GM18508 (cell line): ENCODE data around the gene ITGB1BP2.
"Not testable (repeated sequence)": the region's sequence is repeated elsewhere in the genome, so short reads cannot be mapped to it uniquely, and the experiment has no call there.

Source experiments
- ATAC-seq: cut with Tn5 transposase; IDR thresholded peaks from one replicate; pipeline ENCODE4 v1.9.1; 2021; ENCODE audit warnings: moderate number of reproducible peaks; ENCODE audit not compliant: insufficient read depth, unreplicated experiment

The ITGB1BP2 gene

DNA sequence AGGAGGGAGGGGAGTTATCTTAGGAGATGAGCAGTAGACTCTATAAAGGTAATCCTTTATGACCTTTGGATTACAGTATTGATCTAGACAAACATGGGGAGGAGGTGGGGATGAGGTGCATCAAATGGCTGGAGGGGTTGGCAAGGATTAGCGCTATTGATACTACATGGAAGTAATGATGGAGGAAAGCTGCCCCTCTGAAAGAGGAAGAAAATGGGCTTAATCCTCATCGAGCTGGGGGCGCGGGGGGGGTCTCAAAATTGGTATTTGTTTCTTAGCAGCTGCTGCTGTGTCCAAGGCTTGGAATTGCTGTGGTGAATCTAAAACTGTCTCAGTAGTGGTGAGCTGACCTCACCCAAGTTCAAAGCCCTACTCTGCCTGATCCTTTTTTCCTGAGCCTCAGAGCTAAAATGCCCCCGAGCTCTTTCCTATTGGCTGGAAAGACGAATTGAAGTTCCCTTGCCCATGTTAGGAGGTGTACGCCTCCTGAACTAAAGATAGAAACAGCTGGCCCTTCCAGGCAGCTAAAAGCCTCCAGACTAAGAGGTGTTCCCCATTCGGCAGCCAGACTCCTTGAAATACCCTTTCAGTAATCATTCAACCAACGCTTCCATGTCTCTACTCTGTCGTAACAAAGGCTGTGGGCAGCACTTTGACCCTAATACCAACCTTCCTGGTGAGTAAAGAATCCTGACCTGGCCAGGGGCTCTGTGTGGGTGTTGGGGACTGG, at the start of gene ITGB1BP2:
ITGB1BP2 (plus strand) TSS at position 556 of the 730 bp plus-strand sequence; CDS start at position 613, 57 bp downstream.
- ATAC-seq, result no peak

DNA sequence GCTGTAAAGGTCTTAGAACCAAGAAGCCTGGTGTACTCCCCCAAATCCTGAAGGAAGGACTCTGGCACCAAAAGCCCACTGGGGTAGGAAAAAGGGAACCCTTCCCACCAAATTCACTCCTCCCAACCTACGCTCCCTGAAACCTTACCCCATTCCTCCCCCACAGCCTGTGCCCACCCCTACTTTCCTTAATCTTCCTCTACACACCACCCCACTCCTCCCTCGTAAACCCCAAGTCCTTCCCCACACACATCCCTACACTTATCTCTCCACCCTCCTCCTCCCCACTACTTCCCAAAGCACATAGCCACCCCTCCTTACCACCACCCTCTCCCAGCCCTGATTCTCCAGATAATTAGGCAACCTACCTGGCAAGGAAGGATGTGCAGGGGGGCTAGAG, 49.3 kb upstream of the ITGB1BP2 start:
- ATAC-seq, result no peak

DNA sequence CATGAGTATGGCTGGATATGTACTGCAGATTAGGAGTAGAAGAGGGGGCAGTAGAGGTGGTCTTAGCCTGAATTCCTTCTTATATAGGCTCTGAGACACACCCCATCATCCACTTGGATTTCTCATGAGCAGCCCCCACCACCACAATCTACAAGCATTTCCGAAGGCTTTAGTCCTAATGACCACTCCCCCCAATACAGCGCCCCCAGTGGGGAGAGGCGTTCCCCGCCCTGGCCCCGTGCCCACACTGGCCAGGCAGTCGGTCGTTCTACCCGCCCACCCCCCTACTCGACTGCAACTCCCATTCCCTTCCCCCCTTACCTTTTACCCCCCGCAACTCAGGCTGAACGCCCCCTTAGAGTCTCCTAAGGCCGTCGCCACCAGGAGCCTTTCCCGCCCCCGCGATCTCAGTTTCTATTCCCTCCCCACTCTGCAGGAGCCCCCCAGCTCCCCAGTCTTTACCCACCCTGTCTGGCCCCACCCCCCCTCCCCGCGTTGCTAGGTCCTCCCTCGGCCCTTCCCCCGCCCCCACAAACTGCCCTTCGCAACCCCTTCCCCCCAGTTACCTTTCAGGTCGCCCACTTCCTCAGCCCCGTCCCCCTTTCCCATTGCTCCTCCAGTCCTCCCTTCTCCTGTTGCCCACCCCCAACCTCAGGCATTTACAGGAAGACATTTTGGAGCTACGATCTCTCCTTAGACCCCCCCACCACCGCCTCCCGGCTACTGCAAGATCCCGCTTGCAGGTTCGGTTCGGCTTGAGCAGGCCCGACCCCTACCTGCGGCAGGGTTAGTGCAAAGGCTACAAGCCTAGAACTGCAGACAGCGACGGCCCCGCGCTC, 48.1 kb upstream of the ITGB1BP2 start:
- no peak for ATAC-seq

DNA sequence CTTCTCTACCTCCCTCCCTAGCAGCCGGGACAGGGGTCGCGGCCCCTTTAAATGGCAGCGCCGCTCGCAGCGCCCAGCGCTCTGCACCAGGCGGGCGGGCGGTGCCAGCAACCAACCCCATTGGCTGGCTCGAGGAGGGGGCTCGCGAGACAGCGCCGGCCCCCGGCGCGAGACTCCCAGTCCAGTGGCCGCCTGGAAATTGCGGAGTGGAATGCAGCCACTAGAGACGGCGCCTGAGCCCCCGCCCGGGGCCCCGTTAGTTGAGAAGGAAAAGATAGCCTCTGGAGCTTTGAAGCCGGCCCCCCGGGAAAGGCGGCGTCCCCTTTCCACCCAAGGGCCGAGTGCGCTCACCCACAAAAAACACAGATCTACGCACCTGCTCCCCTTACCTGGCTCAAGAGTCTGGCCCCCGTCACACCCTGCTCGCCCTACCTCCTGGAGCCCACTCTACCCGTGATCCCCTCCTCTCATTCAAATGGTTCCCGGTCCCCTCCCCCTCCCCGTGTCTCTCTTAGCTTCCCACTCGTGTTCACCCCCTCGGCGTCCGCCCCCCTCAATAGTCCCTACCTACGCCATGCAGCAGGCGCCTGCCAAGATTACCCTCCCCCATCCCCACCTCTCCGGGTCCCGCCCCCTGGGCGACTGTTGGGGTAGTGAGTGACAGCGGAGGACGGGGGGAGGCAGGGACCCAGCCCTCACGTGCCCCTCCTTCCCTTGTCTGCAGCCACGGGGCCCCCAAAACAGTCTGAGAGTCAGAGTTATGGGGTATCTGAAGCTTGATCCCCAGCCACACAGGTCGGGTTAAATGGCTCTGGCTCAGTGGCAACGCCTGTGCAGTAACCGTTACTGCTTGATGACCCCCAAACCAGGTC, 47.2 kb upstream of the ITGB1BP2 start, which contains the start of gene ZMYM3:
ZMYM3 (minus strand) TSS at position 49 of the 872 bp plus-strand sequence. CDS start 885 bp downstream, outside the sequence.
- peak; percentile 45 for ATAC-seq

DNA sequence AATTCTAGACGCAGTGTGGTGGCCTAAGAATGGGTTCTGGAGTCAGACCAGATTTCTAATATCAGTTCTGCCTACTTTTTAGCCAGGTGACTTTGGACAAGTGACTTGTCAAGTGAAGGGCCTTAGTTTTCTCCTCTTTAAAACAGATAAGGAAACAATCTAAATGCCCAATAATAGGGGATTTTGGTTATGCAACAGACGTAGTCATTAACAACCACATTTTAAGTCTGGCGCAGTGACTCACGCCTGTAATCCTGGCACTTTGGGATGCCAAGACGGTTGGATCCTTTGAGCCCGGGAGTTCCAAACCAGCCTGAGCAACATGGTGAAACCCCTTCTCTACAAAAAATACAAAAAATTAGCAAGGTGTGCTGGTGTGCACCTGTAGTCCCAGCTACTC, 45.5 kb upstream of the ITGB1BP2 start:
- no peak for ATAC-seq

DNA sequence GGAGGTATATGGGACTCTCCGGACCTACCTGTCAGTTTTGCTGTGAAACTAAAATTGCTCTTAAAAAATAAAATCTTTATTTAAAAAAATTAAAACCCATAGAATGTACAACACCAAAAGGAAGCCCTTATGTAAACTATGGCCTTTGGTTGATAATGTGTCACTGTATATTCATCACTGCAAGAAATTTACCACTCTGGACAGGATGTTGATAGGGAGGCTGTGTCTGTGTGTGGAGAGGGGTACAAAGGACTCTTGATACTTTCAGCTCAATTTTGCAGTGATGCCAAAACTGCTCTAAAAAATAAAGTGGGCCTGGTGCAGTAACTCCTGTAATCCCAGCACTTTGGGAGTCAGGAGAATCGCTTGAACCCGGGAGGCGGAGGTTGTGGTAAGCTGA, 44.7 kb upstream of the ITGB1BP2 start:
- ATAC-seq, result no peak

DNA sequence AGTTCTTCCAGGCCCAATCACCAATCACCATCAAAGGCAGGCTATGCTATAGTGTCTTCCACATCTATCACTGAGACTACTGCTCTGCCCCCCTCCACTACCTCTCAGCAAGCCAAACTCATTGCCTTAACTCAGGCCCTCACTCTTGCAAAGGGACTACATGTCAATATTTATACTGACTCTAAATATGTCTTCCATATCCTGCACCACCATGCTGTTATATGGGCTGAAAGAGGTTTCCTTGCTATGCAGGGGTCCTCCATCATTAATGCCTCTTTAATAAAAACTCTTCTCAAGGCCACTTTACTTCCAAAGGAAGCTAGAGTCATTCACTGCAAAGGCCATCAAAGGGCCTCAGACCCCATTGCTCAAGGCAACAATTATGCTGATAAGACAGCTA, 32.9 kb upstream of the ITGB1BP2 start:
- ATAC-seq, result not testable (repeated sequence)

DNA sequence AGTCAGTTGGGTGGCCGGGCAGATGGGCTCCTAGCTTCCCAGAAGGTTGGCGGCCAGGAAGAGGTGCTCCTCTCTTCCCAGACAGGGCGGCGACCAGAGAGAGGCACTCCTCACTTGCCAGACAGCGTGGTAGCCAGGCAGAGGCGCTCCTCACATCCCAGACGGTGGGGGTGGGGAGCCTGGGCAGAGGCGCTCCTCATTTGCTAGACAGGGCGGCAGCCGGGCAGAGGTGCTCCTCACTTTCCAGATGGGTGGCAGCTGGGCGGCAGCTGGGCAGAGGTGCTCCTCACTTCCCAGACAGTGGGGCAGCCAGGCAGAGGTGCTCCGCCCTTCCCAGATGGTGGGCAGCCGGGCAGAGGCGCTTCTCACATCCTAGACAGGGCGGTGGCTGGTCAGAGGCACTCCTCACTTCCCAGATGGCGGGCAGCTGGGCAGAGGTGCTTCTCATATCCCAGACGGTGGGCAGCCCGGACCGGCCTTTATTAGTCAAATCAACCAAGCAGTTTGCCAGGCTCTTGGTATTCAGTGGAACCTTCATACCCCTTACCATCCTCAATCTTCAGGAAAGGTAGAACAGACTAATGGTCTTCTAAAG, 31.7 kb upstream of the ITGB1BP2 start:
- no peak for ATAC-seq

DNA sequence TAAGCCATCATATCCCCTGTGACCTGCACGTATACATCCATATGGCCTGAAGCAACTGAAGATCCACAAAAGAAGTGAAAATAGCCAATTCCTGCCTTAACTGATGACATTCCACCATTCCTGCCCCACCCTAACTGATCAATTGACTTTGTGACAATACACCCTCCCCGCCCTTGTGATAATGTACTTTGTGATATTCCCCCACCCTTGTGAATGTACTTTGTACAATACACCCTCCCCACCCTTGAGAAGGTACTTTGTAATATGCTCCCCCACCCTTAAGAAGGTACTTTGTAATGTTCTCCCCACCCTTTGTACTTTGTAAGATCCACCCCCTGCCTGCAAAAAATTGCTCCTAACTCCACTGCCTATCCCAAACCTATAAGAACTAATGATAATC, 29.2 kb upstream of the ITGB1BP2 start:
- not testable (repeated sequence) for ATAC-seq

DNA sequence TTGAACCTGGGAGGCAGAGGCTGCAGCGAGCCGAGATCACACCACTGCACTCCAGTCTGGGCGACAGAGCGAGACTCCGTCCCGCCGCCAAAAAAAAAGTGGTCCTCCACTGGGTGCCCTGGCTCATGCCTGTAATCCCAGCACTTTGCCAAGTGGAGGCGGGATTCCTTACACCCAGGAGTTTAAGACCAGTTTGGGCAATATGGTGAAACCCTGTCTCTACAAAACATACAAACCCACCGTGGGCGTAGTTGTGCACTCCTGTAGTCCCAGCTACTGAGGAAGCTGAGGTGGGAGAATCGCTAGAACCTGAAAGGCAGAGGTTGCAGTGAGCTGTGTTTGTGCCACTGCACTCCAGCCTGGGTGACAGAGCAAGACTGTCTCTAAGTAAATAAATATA, 20.2 kb upstream of the ITGB1BP2 start:
- ATAC-seq, result not testable (repeated sequence)

DNA sequence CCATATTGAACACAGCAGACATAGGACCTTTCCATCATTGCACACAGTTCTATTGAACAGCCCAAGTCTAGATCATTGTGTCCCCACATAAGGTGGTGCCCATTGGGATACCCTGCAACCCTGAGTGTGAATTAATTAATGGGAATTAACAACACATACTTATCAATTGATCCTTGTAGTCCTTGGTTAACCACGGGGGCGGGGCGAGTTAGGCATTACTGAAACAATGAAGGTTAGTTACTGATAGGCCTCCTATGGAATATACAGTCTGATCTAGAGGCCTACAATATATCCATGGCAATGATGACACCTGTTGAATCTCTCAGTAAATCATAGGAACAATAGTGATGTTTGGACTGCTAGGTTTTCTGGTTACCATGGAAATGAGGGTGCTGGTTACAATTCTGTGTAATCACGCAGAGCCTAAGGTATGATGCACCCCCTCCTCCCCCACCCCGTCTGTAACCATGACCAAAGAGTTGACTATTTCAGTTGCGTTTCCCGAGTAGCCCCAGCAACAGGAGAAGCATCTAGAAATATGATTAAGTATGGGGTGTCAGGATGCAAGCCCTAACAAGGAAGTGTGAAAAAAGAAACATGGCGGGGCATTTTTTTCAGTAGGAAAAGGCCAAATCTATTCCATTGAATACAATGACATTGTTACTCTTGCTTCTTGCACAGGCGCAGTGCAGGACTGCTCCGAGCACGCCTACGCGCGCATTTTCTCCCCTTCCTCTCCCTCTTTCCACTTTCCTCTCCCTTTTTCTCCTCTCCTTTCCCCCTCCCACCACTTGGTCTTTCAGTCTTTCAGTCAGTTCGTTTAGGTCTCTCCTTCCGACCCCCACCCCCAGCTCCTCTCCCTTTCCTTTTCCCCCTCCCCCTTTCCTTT, 18.8 kb upstream of the ITGB1BP2 start:
- ATAC-seq, result no peak

DNA sequence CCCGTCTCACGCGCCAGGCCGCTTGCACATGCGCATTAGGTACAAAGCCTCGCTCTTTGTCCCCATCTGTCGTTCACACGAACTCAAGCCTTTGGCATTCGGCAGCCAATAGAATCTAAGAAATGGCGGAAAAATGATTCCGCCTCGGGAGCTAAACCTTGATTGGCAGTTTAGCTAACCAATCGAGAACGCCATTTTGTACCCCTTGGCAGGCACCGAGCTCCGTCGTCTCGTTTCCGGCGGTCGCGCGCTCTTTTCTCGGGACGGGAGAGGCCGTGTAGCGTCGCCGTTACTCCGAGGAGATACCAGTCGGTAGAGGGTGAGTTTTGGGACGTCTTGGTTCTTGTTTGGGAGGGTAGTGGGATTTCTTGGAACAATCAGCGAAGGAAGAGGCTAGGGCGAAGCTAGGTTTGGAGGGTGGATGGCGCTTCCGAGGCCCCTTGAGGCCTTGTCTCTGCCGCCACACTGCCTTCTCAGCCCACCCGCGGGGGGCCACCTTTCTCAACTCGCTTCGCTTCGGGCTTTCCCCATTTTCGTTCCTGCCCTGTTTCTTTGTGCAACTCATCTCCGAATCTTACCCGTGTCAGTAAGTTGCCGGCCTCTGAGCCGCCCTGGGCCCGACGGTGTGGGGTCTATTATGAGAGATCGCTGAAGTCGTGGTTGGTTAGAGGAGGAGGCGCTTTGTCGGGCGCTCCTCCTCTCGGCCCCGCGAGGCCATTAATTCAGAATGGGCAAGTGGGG, 18.0 kb upstream of the ITGB1BP2 start, which contains the start of gene NONO:
NONO (plus strand) TSS at position 233 of the 741 bp plus-strand sequence. CDS start 7,003 bp downstream, outside the sequence.
- ATAC-seq, result peak; percentile 88

DNA sequence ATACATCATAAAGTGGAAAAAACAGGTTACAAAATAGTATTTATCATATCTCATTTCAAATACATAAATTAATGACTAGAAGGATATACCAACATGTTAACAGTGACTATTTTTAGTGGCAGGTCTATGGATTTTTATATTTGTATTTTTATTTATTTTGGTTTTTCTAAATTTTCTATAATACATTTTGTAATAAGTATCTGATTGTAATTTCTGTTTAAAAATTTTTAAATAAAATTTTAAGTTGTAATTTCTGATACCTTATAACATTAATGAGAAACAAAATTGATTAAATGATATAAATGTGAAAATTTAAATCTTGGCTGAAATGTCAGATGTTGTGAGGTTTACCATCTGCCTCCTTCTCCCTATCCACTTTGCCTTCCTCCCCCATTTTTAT, 15.6 kb upstream of the ITGB1BP2 start:
- ATAC-seq, result no peak

DNA sequence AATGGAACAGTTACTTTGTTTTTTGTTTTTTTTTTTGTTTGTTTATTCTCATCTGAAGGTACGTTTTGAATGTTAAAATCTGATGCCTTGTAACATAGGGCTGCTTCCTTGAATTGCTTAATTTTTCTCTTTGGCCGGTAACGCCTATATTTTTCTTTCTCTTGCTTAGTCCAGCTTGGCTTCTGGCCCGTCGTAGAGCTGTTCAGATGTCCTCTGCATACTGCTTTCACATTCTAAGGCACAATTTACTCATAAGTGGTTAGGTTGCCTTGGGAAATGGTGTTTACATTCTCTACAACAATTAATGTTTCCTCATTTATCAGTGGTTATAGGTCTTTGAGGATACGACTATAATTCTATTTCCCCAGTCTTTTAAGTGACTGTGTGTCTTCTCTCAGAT, 10.2 kb upstream of the ITGB1BP2 start:
- no peak for ATAC-seq

DNA sequence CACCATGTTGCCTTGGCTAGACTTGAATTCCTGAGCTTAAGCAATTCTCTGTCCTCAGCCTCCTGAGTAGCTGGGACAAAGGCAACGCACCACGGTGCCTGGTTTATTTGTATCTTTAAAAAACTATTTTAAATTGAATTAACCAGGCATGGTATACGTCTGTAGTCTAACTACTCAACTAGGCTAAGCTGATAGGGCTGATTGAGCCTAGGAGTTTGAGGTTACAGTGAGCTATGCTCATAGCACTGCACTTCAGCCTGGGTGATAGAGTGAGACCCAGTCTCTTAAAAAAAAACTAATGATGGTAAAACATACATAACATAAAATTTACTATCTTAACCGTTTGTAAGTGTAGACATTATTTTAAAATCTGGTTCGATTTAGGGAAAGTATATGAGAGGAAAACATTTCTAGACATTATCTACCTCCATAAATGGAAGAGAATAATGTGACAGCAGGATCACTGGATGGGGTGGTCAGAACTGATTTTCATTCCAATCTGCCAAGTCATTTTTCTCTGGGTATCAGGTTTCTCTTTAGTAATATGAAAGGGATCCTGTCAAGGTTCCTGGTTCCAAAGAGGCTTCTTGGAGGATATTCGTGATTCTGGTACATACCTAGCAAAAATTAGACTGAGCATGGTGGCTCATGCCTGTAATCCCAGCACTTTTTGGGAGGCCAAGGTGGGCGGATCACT, 8.7 kb upstream of the ITGB1BP2 start:
- no peak for ATAC-seq

DNA sequence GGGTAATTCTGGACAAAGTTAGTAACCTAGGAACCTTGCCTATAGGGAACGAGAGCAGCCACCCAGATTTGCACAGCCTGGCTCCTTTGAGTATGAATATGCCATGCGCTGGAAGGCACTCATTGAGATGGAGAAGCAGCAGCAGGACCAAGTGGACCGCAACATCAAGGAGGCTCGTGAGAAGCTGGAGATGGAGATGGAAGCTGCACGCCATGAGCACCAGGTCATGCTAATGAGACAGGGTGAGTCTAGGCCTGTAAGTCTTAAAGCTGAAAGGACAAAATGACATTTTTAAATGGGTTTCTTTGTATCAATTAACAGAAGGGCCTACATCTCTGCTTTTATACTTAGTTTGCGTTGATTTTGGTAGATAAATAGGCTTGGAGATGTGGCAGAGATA, 4.7 kb upstream of the ITGB1BP2 start:
- no peak for ATAC-seq

DNA sequence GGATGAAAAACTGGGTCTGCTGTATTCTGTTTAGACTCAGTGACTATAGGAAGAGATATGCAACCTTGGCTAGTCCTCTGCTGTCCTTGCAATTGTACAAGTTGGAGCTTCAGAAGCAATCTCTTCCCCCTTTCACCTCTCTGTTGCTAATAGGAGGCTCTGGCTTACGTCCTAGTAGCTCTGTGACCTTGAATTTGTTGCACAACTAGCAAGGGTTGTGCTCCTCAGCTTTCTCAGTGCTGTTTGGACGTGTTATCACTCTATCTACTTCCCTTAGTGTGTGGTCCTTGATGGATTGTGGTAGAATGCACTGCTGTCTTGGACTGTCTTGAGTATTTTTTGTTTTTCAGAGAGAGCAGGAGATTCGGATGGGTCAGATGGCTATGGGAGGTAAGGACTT, 3.4 kb upstream of the ITGB1BP2 start:
- no peak for ATAC-seq

DNA sequence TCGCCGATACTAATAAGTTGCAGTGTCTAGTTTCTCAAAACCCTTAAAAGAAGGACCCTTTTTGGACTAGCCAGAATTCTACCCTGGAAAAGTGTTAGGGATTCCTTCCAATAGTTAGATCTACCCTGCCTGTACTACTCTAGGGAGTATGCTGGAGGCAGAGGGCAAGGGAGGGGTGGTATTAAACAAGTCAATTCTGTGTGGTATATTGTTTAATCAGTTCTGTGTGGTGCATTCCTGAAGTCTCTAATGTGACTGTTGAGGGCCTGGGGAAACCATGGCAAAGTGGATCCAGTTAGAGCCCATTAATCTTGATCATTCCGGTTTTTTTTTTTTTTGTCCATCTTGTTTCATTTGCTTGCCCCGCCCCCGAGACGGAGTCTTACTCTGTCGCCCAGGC, 1.5 kb upstream of the ITGB1BP2 start:
- not testable (repeated sequence) for ATAC-seq
